GM23248 (cell line): Measurements from ENCODE around the gene CERK.

Experiments
- EZH2 ChIP-seq: fragments of 200-600 bp; sonication (generic); IDR thresholded peaks from 2 replicates; pipeline ENCODE4 v1.6.1; 2018; ENCODE audit warnings: antibody characterized with exemption, mild to moderate bottlenecking; ENCODE audit not compliant: insufficient read depth, poor library complexity, severe bottlenecking
- EZH2phosphoT487 ChIP-seq: fragments of 200-600 bp; sonication (generic); IDR thresholded peaks from 2 replicates; pipeline ENCODE4 v1.6.1; 2018; ENCODE audit warnings: antibody characterized with exemption, moderate library complexity, mild to moderate bottlenecking, low read depth; ENCODE audit not compliant: insufficient read depth

GRCh38 chr22:46653596-46653995 is 84.5 kb downstream of the CERK start:
- TF ChIP-seq EZH2 (no peak), EZH2phosphoT487 (no peak)
